ENCODE results near the gene ZFX.

GRCh38 chrX:24264383-24264782 lies 114.9 kb downstream of the ZFX start:
- TF ChIP-seq POLR2A (IDR thresholded peaks at IDR 0.05; ENCODE audit: low read depth, low read length) = no peak
- no peak for TF ChIP-seq SIX5 (IDR thresholded peaks at IDR 0.05; ENCODE audit: low read depth, low read length, severe bottlenecking)
- TF ChIP-seq USF2 (IDR thresholded peaks at IDR 0.05; ENCODE audit: borderline replicate concordance, low read depth, low read length) = no peak
- no peak for TF ChIP-seq HDAC2 (IDR thresholded peaks at IDR 0.05)
- no peak for TF ChIP-seq RAD51 (IDR thresholded peaks at IDR 0.05)
